ENCODE measurements around the gene CALY. TPM values are rescaled to one million over a fixed set of nuclear protein-coding genes. Genes with fewer than 3 reads are reported as not detected.

CALY gene
- not detected in 2 replicates for total RNA-seq

GRCh38 chr10:133336577-133337369, at the start of gene CALY:
Gene CALY, minus strand, starts transcription at chr10:133336896. Its CDS starts 7,907 bp downstream, at chr10:133328989.

GRCh38 chr10:133379152-133379800, 42.6 kb upstream of the CALY start, which contains the start of gene PAOX:
Gene PAOX, plus strand, starts transcription at chr10:133379262. Its CDS starts 55 bp downstream, at chr10:133379317.

GRCh38 chr10:133373174-133374090, 36.7 kb upstream of the CALY start, which contains the start of gene ECHS1:
Gene ECHS1, minus strand, starts transcription at chr10:133373354. Its CDS starts 21 bp downstream, at chr10:133373333.

GRCh38 chr10:133357285-133358161, 20.8 kb upstream of the CALY start, which contains the start of gene FUOM:
Gene FUOM, minus strand, starts transcription at chr10:133358019. Its CDS starts 12 bp downstream, at chr10:133358007.

GRCh38 chr10:133308421-133309099, 28.1 kb downstream of the CALY start, which contains the start of the genes TUBGCP2 and ZNF511:
Gene TUBGCP2, minus strand, starts transcription at chr10:133308872. Its CDS starts 5,931 bp downstream, at chr10:133302941.
Gene ZNF511, plus strand, starts transcription at chr10:133308914. Its CDS starts 30 bp downstream, at chr10:133308944.

GRCh38 chr10:133276435-133277201, 60.1 kb downstream of the CALY start, which contains the start of gene ADAM8:
Gene ADAM8, minus strand, starts transcription at chr10:133276868. Its CDS starts 51 bp downstream, at chr10:133276817.

Small RNAs within 50 kb of the gene (small RNA-seq; reads per million reads assigned to genes)
- gene AL360181.4 = not detected
- not detected for gene BANF1P2
- not detected for gene MIR3944

Other genes with a start within 250 kb of the CALY start
- gene ADGRA1, start 249.0 kb downstream of the CALY start, total RNA-seq = not detected in 2 replicates
- 1.6 TPM in 1 of 2 replicates, not detected in the other for gene KNDC1, start 176.7 kb downstream of the CALY start, total RNA-seq
- gene UTF1, start 106.7 kb downstream of the CALY start, total RNA-seq = not detected in 2 replicates
- not detected in 2 replicates for gene VENTX, start 99.0 kb downstream of the CALY start, total RNA-seq
- gene ADAM8, start 60.0 kb downstream of the CALY start, total RNA-seq = 1.2 and 1.6 TPM in 2 replicates
- gene TUBGCP2, start 28.0 kb downstream of the CALY start, total RNA-seq = 54.2 and 72.9 TPM in 2 replicates
- gene ZNF511, start 28.0 kb downstream of the CALY start, total RNA-seq = 13.7 and 29.5 TPM in 2 replicates
- gene PRAP1, start 10.5 kb upstream of the CALY start, total RNA-seq = not detected in 2 replicates
- 4.4 and 9.8 TPM in 2 replicates for gene FUOM, start 21.1 kb upstream of the CALY start, total RNA-seq
- 47.1 and 60.1 TPM in 2 replicates for gene ECHS1, start 36.5 kb upstream of the CALY start, total RNA-seq
- 6.7 and 8.0 TPM in 2 replicates for gene PAOX, start 42.4 kb upstream of the CALY start, total RNA-seq
- 37.6 and 38.5 TPM in 2 replicates for gene MTG1, start 57.3 kb upstream of the CALY start, total RNA-seq
- gene SPRN, start 87.7 kb upstream of the CALY start, total RNA-seq = not detected in 2 replicates
- gene SCART1, start 117.0 kb upstream of the CALY start, total RNA-seq = 2.0 and 4.7 TPM in 2 replicates
- gene CYP2E1, start 190.5 kb upstream of the CALY start, total RNA-seq = 0.54 and 1.6 TPM in 2 replicates
- not detected in 2 replicates for gene SYCE1, start 228.7 kb upstream of the CALY start, total RNA-seq

Measured in placental epithelial cell (primary cell).